ENCODE measurements around the gene WDR41.
"Not testable (repeated sequence)": the region's sequence is repeated elsewhere in the genome, so short reads cannot be mapped to it uniquely, and the experiment has no call there.

WDR41 gene

GRCh38 chr5:77394064-77394715 lies 97.9 kb downstream of the WDR41 start:
- Histone ChIP-seq H3K36me3 (ENCODE audit: control insufficient read depth, insufficient read depth, low read length) (no peaks in the 10 kb centered on the region), H2AFZ (no peak overlapping the region), H3K9ac (no peak overlapping the region), H3K27me3 (ENCODE audit: control insufficient read depth, insufficient read depth, low read length) (no peaks in the 10 kb centered on the region), H3K79me2 (no peaks in the 10 kb centered on the region), H3K4me2 (ENCODE audit: low read length) (no peak overlapping the region), H3K4me3 (ENCODE audit: low read depth, low read length) (no peak overlapping the region), H3K4me1 (no peaks in the 10 kb centered on the region), H3K9me3 (ENCODE audit: control insufficient read depth, low read length) (no peaks in the 10 kb centered on the region), H3K27ac (no peak overlapping the region)
- TF ChIP-seq, protein P1, sequence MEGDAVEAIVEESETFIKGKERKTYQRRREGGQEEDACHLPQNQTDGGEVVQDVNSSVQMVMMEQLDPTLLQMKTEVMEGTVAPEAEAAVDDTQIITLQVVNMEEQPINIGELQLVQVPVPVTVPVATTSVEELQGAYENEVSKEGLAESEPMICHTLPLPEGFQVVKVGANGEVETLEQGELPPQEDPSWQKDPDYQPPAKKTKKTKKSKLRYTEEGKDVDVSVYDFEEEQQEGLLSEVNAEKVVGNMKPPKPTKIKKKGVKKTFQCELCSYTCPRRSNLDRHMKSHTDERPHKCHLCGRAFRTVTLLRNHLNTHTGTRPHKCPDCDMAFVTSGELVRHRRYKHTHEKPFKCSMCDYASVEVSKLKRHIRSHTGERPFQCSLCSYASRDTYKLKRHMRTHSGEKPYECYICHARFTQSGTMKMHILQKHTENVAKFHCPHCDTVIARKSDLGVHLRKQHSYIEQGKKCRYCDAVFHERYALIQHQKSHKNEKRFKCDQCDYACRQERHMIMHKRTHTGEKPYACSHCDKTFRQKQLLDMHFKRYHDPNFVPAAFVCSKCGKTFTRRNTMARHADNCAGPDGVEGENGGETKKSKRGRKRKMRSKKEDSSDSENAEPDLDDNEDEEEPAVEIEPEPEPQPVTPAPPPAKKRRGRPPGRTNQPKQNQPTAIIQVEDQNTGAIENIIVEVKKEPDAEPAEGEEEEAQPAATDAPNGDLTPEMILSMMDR (IDR thresholded peaks at IDR 0.05) = no peak

DNA sequence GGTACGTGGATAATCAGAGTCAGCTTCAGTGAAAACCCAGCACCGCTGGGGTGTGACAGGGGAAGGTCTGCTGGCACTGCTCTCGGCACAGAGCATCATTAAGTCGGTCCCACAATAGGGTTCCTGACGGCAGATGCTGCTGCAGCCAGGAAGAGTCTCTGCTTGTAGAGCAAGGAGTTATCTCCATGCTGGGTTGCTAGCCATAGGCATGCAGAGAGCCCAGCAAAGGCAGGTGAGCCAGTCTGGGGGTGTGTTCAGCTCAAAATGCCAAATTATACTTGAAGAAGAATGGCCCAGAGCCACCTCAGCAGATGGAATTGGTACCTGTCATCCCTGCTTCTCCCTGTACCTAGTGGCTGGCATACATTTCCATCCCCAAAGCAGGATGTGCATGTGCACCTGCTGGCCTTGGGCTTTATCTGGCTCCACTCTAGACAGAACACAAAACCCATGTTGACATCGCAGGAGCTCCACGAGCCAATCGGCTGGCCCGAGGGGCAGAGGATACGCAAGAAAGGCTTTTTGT lies 100.8 kb downstream of the WDR41 start:
- Histone ChIP-seq H3K27ac (no peak overlapping the region), H3K4me2 (ENCODE audit: low read length) (no peak overlapping the region), H3K4me3 (ENCODE audit: low read depth, low read length) (no peak overlapping the region), H2AFZ (no peak overlapping the region), H3K9ac (no peak overlapping the region), H3K27me3 (ENCODE audit: control insufficient read depth, insufficient read depth, low read length) (no peaks in the 10 kb centered on the region), H3K4me1 (no peaks in the 10 kb centered on the region), H3K9me3 (ENCODE audit: control insufficient read depth, low read length) (no peaks in the 10 kb centered on the region), H3K79me2 (no peaks in the 10 kb centered on the region), H3K36me3 (ENCODE audit: control insufficient read depth, insufficient read depth, low read length) (no peaks in the 10 kb centered on the region)
- TF ChIP-seq, protein P1 (IDR thresholded peaks at IDR 0.05) = no peak

DNA sequence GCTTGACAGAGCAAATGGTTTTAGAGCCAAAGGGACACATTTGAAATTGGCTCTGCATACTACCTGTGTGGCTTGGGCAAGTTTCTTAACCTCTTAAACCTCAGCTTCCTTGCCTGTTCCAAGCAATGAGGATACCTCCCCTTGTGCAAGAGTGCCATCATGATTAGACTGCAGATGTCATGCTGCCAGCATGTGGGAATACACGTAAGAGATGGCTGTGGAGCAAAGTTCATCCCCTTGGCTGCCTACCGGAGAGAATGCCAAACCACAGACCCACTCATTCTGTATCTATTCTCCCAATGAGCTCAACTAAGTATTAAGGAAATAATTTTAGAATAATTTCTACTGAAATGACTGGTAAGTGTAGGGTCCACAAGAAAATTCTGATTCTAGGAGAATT lies 101.3 kb downstream of the WDR41 start:
- Histone ChIP-seq H3K27me3 (ENCODE audit: control insufficient read depth, insufficient read depth, low read length) (no peaks in the 10 kb centered on the region), H3K79me2 (no peaks in the 10 kb centered on the region), H3K36me3 (ENCODE audit: control insufficient read depth, insufficient read depth, low read length) (no peaks in the 10 kb centered on the region), H3K4me3 (ENCODE audit: low read depth, low read length) (no peak overlapping the region), H3K9ac (no peak overlapping the region), H3K4me1 (no peaks in the 10 kb centered on the region), H2AFZ (no peak overlapping the region), H3K9me3 (ENCODE audit: control insufficient read depth, low read length) (no peaks in the 10 kb centered on the region), H3K27ac (no peak overlapping the region), H3K4me2 (ENCODE audit: low read length) (no peak overlapping the region)
- TF ChIP-seq, protein P1 (IDR thresholded peaks at IDR 0.05) = no peak

DNA sequence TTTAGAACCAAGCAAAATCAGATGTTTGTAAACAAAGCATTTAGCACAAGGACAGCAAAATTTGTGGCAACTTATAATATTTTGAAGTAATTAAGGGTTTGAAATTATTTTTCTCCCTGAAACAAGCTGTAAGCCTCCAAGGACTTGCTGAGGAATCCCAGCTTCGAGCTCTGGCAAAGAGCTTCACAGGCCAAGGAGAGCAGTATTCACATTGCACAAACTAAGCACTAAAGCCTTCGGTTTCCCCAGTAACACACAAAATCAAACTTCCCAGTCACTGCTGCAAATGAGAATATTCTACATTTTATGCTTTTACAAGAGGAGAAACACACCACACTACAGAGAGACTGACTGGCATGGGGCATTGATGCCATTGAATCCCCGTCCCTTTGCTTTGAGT lies 101.9 kb downstream of the WDR41 start:
- H3K27ac ChIP-seq = no peak overlapping the region
- no peak overlapping the region for H2AFZ ChIP-seq
- H3K27me3 ChIP-seq (ENCODE audit: control insufficient read depth, insufficient read depth, low read length) = no peaks in the 10 kb centered on the region
- no peaks in the 10 kb centered on the region for H3K79me2 ChIP-seq
- TF ChIP-seq, protein P1 (IDR thresholded peaks at IDR 0.05) = no peak
- H3K4me3 ChIP-seq (ENCODE audit: low read depth, low read length) = no peak overlapping the region
- H3K9ac ChIP-seq = no peak overlapping the region
- H3K36me3 ChIP-seq (ENCODE audit: control insufficient read depth, insufficient read depth, low read length) = no peaks in the 10 kb centered on the region
- no peaks in the 10 kb centered on the region for H3K4me1 ChIP-seq
- H3K4me2 ChIP-seq (ENCODE audit: low read length) = no peak overlapping the region
- H3K9me3 ChIP-seq (ENCODE audit: control insufficient read depth, low read length) = no peaks in the 10 kb centered on the region

GRCh38 chr5:77389746-77390145 lies 102.4 kb downstream of the WDR41 start:
- H3K9me3 ChIP-seq (ENCODE audit: control insufficient read depth, low read length) = no peaks in the 10 kb centered on the region
- TF ChIP-seq, protein P1 (IDR thresholded peaks at IDR 0.05) = no peak
- no peak overlapping the region for H3K27ac ChIP-seq
- H3K4me3 ChIP-seq (ENCODE audit: low read depth, low read length) = no peak overlapping the region
- H3K27me3 ChIP-seq (ENCODE audit: control insufficient read depth, insufficient read depth, low read length) = no peaks in the 10 kb centered on the region
- no peaks in the 10 kb centered on the region for H3K36me3 ChIP-seq (ENCODE audit: control insufficient read depth, insufficient read depth, low read length)
- no peak overlapping the region for H3K9ac ChIP-seq
- H3K4me1 ChIP-seq = no peaks in the 10 kb centered on the region
- H3K79me2 ChIP-seq = no peaks in the 10 kb centered on the region
- H3K4me2 ChIP-seq (ENCODE audit: low read length) = no peak overlapping the region
- no peak overlapping the region for H2AFZ ChIP-seq

DNA sequence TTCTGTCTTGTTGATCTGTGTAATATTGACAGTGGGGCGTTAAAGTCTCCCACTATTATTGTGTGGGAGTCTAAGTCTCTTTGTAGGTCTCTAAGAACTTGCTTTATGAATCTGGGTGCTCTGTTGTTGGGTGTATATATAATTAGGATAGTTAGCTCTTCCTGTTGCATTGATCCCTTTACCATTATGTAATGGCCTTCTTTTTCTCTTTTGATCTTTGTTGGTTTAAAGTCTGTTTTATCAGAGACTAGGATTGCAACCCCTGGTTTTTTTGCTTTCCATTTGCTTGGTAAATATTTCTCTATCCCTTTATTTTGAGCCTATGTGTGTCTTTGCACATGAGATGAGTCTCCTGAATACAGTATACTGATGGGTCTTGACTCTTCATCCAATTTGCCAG lies 105.8 kb downstream of the WDR41 start:
- H3K4me2 ChIP-seq (ENCODE audit: low read length); H3K9ac ChIP-seq; H2AFZ ChIP-seq; H3K4me3 ChIP-seq (ENCODE audit: low read depth, low read length); H3K9me3 ChIP-seq (ENCODE audit: control insufficient read depth, low read length); H3K27ac ChIP-seq; H3K4me1 ChIP-seq; H3K36me3 ChIP-seq (ENCODE audit: control insufficient read depth, insufficient read depth, low read length); H3K79me2 ChIP-seq; H3K27me3 ChIP-seq (ENCODE audit: control insufficient read depth, insufficient read depth, low read length): not testable (repeated sequence)

DNA sequence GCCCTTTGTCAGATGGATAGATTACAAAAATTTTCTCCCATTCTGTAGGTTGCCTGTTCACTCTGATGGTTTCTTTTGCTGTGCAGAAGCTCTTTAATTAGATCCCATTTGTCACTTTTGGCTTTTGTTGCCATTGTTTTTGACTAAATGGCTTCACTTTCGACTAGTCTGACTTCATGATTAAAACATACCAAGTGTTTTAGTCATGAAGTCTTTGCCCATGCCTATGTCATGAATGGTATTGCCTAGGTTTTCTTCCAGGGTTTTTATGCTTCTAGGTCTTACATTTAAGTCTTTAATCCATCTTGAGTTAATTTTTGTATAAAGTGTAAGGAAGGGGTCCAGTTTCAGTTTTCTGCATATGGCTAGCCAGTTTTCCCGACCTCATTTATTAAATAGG lies 108.8 kb downstream of the WDR41 start:
- H3K4me2 ChIP-seq (ENCODE audit: low read length); H3K27ac ChIP-seq; H3K9ac ChIP-seq: not testable (repeated sequence)

More for the DNA sequence above, 108.8 kb downstream of the WDR41 start:
- H3K9me3 ChIP-seq (ENCODE audit: control insufficient read depth, low read length); H3K79me2 ChIP-seq; H2AFZ ChIP-seq; H3K4me1 ChIP-seq; H3K36me3 ChIP-seq (ENCODE audit: control insufficient read depth, insufficient read depth, low read length); H3K4me3 ChIP-seq (ENCODE audit: low read depth, low read length); H3K27me3 ChIP-seq (ENCODE audit: control insufficient read depth, insufficient read depth, low read length): not testable (repeated sequence)

All from parathyroid adenoma (tissue), 2 donors.